H9 (cell line): ENCODE data around the gene TET2. TPM values are rescaled to one million over a fixed set of nuclear protein-coding genes. Genes with fewer than 3 reads are reported as not detected.
A peak's percentile ranks its signal among the peaks of the same experiment; 100 is the strongest.

Source experiments
- DNase-seq: peaks from one replicate; pipeline ENCODE4 v3.0.0-alpha.2; 2017
- H2AFZ ChIP-seq: one replicate; pipeline ENCODE4 v1.6.1; 2013; ENCODE audit warnings: mild to moderate bottlenecking, low read length, control low read depth, moderate library complexity
- H2AK5ac ChIP-seq: 2 replicates; pipeline ENCODE4 v1.6.1; 2013; ENCODE audit warnings: low read length, control low read depth, mixed read lengths; ENCODE audit not compliant: insufficient read length
- H2BK120ac ChIP-seq: one replicate; pipeline ENCODE4 v1.6.1; 2013; ENCODE audit warnings: low read depth, mild to moderate bottlenecking, low read length, control low read depth, inconsistent platforms; ENCODE audit not compliant: poor library complexity, severe bottlenecking
- H2BK12ac ChIP-seq: 2 replicates; pipeline ENCODE4 v1.6.1; 2013; ENCODE audit warnings: low read length, control low read depth, mixed read lengths, low read depth; ENCODE audit not compliant: insufficient read length
- H2BK15ac ChIP-seq: 2 replicates; pipeline ENCODE4 v1.6.1; 2013; ENCODE audit warnings: low read depth, low read length, control low read depth
- H2BK20ac ChIP-seq: one replicate; pipeline ENCODE4 v1.6.1; 2013; ENCODE audit warnings: low read depth, mild to moderate bottlenecking, low read length, control low read depth, inconsistent platforms; ENCODE audit not compliant: poor library complexity, severe bottlenecking
- H2BK5ac ChIP-seq: 2 replicates; pipeline ENCODE4 v1.6.1; 2013; ENCODE audit warnings: low read length, control low read depth, mixed read lengths; ENCODE audit not compliant: insufficient read length
- H3K14ac ChIP-seq: 2 replicates; pipeline ENCODE4 v1.6.1; 2013; ENCODE audit warnings: low read length, control low read depth; ENCODE audit not compliant: insufficient read depth
- H3K18ac ChIP-seq: 2 replicates; pipeline ENCODE4 v1.6.1; 2013; ENCODE audit warnings: low read depth, mild to moderate bottlenecking, mixed read lengths, low read length, control low read depth; ENCODE audit not compliant: insufficient read length
- H3K23ac ChIP-seq: 2 replicates; pipeline ENCODE4 v1.6.1; 2013; ENCODE audit warnings: low read length, control low read depth, mixed read lengths, low read depth; ENCODE audit not compliant: insufficient read length
- H3K23me2 ChIP-seq: 2 replicates; pipeline ENCODE4 v1.6.1; 2013; ENCODE audit warnings: low read depth, mild to moderate bottlenecking, mixed read lengths, low read length, control low read depth; ENCODE audit not compliant: insufficient read length, poor library complexity, severe bottlenecking
- H3K27ac ChIP-seq: 2 replicates; pipeline ENCODE4 v1.5.1; 2013; ENCODE audit warnings: low read length, control low read depth, mixed read lengths, low read depth; ENCODE audit not compliant: insufficient read length
- H3K27me3 ChIP-seq: 2 replicates; pipeline ENCODE4 v1.6.1; 2013; ENCODE audit warnings: low read length, control low read depth, inconsistent platforms; ENCODE audit not compliant: insufficient read depth
- H3K4ac ChIP-seq: 2 replicates; pipeline ENCODE4 v1.6.1; 2013; ENCODE audit warnings: low read depth, mild to moderate bottlenecking, control low read depth, inconsistent platforms, low read length, moderate library complexity
- H3K4me1 ChIP-seq: 2 replicates; pipeline ENCODE4 v1.6.1; 2013; ENCODE audit warnings: low read length, control low read depth, inconsistent platforms; ENCODE audit not compliant: insufficient read depth
- H3K4me2 ChIP-seq: 2 replicates; pipeline ENCODE4 v1.6.1; 2013; ENCODE audit warnings: low read length, control low read depth, mixed read lengths; ENCODE audit not compliant: insufficient read length, insufficient read depth
- H3K56ac ChIP-seq: 2 replicates; pipeline ENCODE4 v1.6.1; 2013; ENCODE audit warnings: low read depth, mild to moderate bottlenecking, mixed read lengths, low read length, control low read depth; ENCODE audit not compliant: insufficient read length
- H3K79me1 ChIP-seq: 2 replicates; pipeline ENCODE4 v1.6.1; 2013; ENCODE audit warnings: low read depth, mild to moderate bottlenecking, moderate library complexity, low read length, control low read depth, inconsistent platforms; ENCODE audit not compliant: insufficient read depth, poor library complexity, severe bottlenecking
- H3K79me2 ChIP-seq: 2 replicates; pipeline ENCODE4 v1.6.1; 2013; ENCODE audit warnings: low read length, control low read depth, inconsistent platforms; ENCODE audit not compliant: insufficient read depth
- H3K9ac ChIP-seq: 2 replicates; pipeline ENCODE4 v1.6.1; 2013; ENCODE audit warnings: low read length, control low read depth, mixed read lengths; ENCODE audit not compliant: insufficient read length; ENCODE audit errors: extremely low read depth
- H3K9me3 ChIP-seq: one replicate; pipeline ENCODE4 v1.6.1; 2013; ENCODE audit warnings: low read depth, low read length, inconsistent platforms; ENCODE audit not compliant: control insufficient read depth
- H3T11ph ChIP-seq: one replicate; pipeline ENCODE4 v1.6.1; 2013; ENCODE audit warnings: mild to moderate bottlenecking, low read length, control low read depth, inconsistent platforms
- H4K20me1 ChIP-seq: one replicate; pipeline ENCODE4 v1.6.1; 2013; ENCODE audit not compliant: control insufficient read depth, insufficient read length, insufficient read depth
- H4K5ac ChIP-seq: 2 replicates; pipeline ENCODE4 v1.6.1; 2013; ENCODE audit warnings: low read depth, mild to moderate bottlenecking, mixed read lengths, low read length, control low read depth; ENCODE audit not compliant: insufficient read length
- H4K8ac ChIP-seq: replicated peaks from 2 replicates; pipeline ENCODE4 v1.6.1; 2013; ENCODE audit warnings: low read length, control low read depth, mixed read lengths, low read depth; ENCODE audit not compliant: insufficient read length
- H4K91ac ChIP-seq: 2 replicates; pipeline ENCODE4 v1.6.1; 2013; ENCODE audit warnings: low read depth, mild to moderate bottlenecking, moderate library complexity, mixed read lengths, low read length, control low read depth; ENCODE audit not compliant: insufficient read length
- H3K27ac Mint-ChIP-seq, 3 experiments: 2 replicates in 2 of 3; 3 replicates in 1 of 3; pipeline ENCODE4 v1.8.0; 2020 to 2021; ENCODE audit warnings: mixed read lengths in 3 of 3, mild to moderate bottlenecking in 1 of 3, moderate library complexity in 1 of 3
- H3K27me3 Mint-ChIP-seq: 2 replicates; pipeline ENCODE4 v1.8.0; 2021; ENCODE audit warnings: low read depth, mild to moderate bottlenecking, moderate library complexity, mixed read lengths
- H3K36me3 Mint-ChIP-seq, 3 experiments: 2 replicates in 2 of 3; 3 replicates in 1 of 3; pipeline ENCODE4 v1.8.0; 2020 to 2021; ENCODE audit warnings: low read depth in 3 of 3, mixed read lengths in 3 of 3; ENCODE audit not compliant: insufficient read depth in 1 of 3
- H3K4me1 Mint-ChIP-seq, 2 experiments: 2 replicates each; pipeline ENCODE4 v1.8.0; 2020; ENCODE audit warnings: mixed read lengths in 2 of 2
- H3K4me3 Mint-ChIP-seq, 2 experiments: 2 replicates in 1 of 2; 3 replicates in 1 of 2; pipeline ENCODE4 v1.8.0; 2020 to 2021; ENCODE audit warnings: mild to moderate bottlenecking in 2 of 2, mixed read lengths in 2 of 2, moderate library complexity in 1 of 2
- H3K9me3 Mint-ChIP-seq, 2 experiments: 2 replicates in 1 of 2; 3 replicates in 1 of 2; pipeline ENCODE4 v1.8.0; 2020; ENCODE audit warnings: mild to moderate bottlenecking in 2 of 2, mixed read lengths in 2 of 2, moderate library complexity in 1 of 2
- CTCF ChIP-seq: fragments of 200-600 bp; sonication (generic); conservative IDR thresholded peaks from 3 replicates; pipeline ENCODE4 v1.8.0; 2021; ENCODE audit warnings: antibody characterized with exemption, mild to moderate bottlenecking
- WGBS: extraction: QIAGEN DNeasy Blood & Tissue Kit; methylation state at CpG from one replicate; pipeline ENCODE4 v1.1.7; 2013; ENCODE audit warnings: missing lambda C conversion rate, low lambda C conversion rate, mixed read lengths; ENCODE audit not compliant: insufficient read length; ENCODE audit errors: extremely low coverage; 5-methylcytosine and 5-hydroxymethylcytosine counted together
- total RNA-seq: library from RNA; stranded (reverse); gene quantifications from 2 replicates; pipeline ENCODE4 v1.2.1, GENCODE V29; 2021

Gene TET2
- total RNA-seq, 1 experiment from 2014 or later: 3.1 TPM

- Histone ChIP-seq H3K27ac (no peak overlapping the region), H4K20me1 (no peaks in the 10 kb centered on the region), H2AK5ac (no peak overlapping the region), H3K4ac (no peak overlapping the region), H2BK120ac (peak overlapping the region; percentile 23), H3K23ac (no peak overlapping the region), H2BK5ac (no peak overlapping the region), H2AFZ (no peak overlapping the region), H4K5ac (no peak overlapping the region), H4K8ac (no peak overlapping the region), H3K23me2 (no peaks in the 10 kb centered on the region), H3K4me1 (no peaks in the 10 kb centered on the region), H3T11ph (no peak overlapping the region), H3K9ac (no peak overlapping the region), H3K18ac (no peak overlapping the region), H3K14ac (no peak overlapping the region), H2BK12ac (no peak overlapping the region), H2BK15ac (no peak overlapping the region), H3K4me2 (no peak overlapping the region), H2BK20ac (no peak overlapping the region), H3K9me3 (no peaks in the 10 kb centered on the region), H3K79me2 (no peaks in the 10 kb centered on the region), H3K56ac (no peak overlapping the region), H3K27me3 (no peaks in the 10 kb centered on the region), H4K91ac (no peak overlapping the region), H3K79me1 (no peaks in the 10 kb centered on the region)
- no peaks in the 10 kb centered on the region for H3K9me3 Mint-ChIP-seq
- no peaks in the 10 kb centered on the region for H3K36me3 Mint-ChIP-seq
- WGBS: no CpG with 5 or more reads among the region's 2 CpGs
- no peaks in the 10 kb centered on the region; the same call in 1 of the 2 replicates for H3K27me3 Mint-ChIP-seq
- H3K4me3 Mint-ChIP-seq: no peak overlapping the region
- H3K4me1 Mint-ChIP-seq: peaks cover 7 to 12% of the 10 kb centered on the region in 2 experiments; a peak in 3 of 4 replicates
- TF ChIP-seq CTCF: no peak
- no peak for DNase-seq
- no peak overlapping the region for H3K27ac Mint-ChIP-seq
Observed at GRCh38 chr4:105184316-105184980, 37.8 kb downstream of the TET2 start.
